ENCODE results near the gene SIGLEC15.
"Not testable (repeated sequence)": the region's sequence is repeated elsewhere in the genome, so short reads cannot be mapped to it uniquely, and the experiment has no call there.

The SIGLEC15 gene

DNA sequence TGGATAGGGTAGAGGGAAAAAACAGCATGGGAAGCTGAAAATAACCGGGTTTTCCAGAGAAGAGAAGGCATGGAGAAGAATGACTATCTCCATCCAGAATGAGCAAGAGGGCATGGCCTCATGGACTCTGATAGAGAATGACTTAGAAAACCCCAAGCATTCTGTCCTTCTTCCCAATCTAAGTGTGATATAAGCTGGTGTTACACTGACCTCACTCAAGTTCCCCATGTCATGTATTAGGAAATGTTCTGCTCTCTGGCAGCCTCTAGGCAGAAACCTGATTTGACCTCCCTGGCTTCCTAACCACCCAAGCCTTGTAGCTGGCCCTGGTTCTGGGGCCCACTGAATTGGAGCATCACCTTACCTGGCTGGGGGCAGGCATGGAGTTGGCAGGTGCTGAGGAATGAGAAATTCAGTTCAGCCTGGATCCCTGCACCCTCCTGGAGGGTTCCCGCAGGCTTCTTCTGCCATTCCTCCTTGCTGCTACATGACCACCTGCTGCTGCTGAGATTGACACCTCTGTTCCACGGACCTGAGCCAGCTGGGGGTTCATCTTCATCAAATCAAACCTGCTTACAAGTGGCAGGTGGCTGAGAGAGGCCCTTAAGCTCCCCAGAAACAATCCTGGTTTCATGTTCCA is 5.2 kb upstream of the SIGLEC15 start:
- no peak for DNase-seq (ENCODE audit: low read depth, low spot score)

GRCh38 chr18:45821026-45821425 is 4.4 kb upstream of the SIGLEC15 start:
- no peak for DNase-seq (ENCODE audit: low read depth, low spot score)

DNA sequence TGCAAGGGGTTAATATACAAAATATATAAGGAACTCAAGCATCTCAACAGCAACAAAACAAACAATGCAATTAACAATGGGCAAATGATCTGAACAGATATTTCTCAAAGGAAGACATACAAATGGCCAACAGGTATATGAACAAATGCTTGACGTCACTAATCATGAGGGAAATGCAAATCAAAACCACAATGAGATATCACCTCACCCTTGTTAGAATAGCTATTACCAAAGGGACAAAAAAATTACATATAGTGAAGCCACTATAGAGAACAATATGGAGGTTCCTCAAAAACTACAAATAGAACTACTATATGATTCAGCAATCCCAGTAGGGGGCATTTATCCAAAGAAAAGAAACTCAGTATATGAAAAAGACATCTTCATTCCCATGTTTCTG is 3.8 kb upstream of the SIGLEC15 start:
- no peak for DNase-seq (ENCODE audit: low read depth, low spot score)

DNA sequence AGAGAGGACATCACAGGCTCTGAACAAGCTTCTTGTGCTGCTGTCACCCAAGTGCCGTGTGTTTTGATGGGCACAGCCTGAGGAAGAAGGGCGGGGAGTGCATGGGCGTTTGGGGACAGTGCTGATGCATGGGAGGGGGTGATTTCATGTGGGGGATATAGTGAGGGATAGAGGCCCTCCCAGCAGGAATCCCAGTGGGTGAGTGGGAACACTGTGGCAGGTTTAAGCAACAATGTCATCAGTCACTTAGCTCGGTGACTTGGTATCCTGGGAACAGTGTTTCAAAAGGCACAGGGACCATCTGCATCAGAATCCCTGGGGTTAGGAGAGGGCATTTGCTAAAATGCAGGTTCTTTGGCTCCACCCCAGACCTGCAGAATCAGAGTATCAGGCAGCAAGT is 609 bp downstream of the SIGLEC15 start:
- no peak for DNase-seq (ENCODE audit: low read depth, low spot score)

GRCh38 chr18:45826716-45827115 is 1.2 kb downstream of the SIGLEC15 start:
- not testable (repeated sequence) for DNase-seq (ENCODE audit: low read depth, low spot score)

GRCh38 chr18:45828917-45829811 is 3.7 kb downstream of the SIGLEC15 start:
- no peak for DNase-seq (ENCODE audit: low read depth, low spot score)

GRCh38 chr18:45829855-45830254 is 4.4 kb downstream of the SIGLEC15 start:
- no peak for DNase-seq (ENCODE audit: low read depth, low spot score)

GRCh38 chr18:45830917-45831316 is 5.4 kb downstream of the SIGLEC15 start:
- DNase-seq (ENCODE audit: low read depth, low spot score): no peak

DNA sequence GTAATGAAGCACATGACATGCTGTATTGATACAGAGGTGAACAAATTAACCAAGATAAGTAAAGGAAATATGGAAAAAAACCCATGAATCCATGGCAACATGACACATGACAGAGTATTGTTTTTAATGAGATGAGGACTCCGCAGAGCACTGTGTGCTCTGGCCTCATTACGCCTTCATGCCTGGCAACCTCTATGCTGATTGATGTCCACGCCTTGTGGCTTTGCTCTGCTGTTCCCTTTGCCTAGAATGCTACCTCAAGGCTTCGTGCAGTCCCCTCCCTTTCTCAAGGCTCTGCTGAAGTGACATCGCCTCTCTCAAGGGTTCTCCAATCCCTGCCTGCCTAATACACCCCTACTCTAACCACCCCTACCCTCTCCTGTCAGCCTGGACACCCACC is 8.4 kb downstream of the SIGLEC15 start:
- no peak for DNase-seq (ENCODE audit: low read depth, low spot score)

DNA sequence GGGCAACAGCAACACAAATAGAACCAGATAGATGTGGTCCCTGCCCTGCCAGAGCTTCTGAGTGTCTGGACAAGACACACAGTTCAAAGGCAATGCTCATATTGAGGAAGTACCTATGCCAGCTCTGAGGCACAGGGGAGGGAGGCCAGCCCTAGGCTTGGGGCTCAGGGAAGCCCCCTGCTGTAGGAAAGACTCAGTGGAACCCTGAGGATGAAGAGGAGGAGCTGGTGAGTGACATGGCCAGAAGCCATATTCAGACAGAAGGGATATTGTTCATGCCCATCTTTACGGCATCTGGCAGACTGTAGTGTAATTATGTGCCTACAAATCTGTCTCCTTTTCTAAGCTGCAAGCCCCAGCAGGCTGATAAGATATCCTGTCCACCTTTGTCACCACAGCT is 8.8 kb downstream of the SIGLEC15 start:
- DNase-seq (ENCODE audit: low read depth, low spot score): no peak

DNA sequence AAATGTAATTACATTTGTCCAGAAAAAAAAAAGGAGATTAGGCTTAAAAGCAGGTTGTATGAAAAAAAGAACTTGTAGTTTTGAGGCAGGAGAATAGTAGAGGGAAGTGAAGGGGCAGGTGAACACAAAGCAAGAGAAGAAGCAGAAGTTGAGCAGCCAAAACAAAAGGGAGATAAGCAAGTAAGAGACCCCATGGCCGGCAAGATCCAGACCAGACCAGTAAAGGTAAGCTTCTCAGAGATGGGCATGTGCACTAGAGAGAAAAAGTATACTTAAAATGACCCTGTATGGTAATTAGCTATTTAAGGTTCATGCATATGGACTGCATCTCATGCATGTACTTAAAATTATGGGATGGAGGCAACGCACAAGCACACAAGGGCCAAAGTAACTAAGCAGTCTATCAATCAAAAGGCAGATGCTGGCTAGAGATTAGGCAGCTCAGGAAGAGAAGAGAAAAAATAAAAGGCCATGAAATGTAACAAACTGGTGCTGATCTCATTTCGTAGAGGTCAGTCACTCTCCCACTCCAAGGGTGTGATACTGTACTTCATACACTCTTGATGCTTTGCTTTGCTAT is 9.7 kb downstream of the SIGLEC15 start:
- no peak for DNase-seq (ENCODE audit: low read depth, low spot score)

DNA sequence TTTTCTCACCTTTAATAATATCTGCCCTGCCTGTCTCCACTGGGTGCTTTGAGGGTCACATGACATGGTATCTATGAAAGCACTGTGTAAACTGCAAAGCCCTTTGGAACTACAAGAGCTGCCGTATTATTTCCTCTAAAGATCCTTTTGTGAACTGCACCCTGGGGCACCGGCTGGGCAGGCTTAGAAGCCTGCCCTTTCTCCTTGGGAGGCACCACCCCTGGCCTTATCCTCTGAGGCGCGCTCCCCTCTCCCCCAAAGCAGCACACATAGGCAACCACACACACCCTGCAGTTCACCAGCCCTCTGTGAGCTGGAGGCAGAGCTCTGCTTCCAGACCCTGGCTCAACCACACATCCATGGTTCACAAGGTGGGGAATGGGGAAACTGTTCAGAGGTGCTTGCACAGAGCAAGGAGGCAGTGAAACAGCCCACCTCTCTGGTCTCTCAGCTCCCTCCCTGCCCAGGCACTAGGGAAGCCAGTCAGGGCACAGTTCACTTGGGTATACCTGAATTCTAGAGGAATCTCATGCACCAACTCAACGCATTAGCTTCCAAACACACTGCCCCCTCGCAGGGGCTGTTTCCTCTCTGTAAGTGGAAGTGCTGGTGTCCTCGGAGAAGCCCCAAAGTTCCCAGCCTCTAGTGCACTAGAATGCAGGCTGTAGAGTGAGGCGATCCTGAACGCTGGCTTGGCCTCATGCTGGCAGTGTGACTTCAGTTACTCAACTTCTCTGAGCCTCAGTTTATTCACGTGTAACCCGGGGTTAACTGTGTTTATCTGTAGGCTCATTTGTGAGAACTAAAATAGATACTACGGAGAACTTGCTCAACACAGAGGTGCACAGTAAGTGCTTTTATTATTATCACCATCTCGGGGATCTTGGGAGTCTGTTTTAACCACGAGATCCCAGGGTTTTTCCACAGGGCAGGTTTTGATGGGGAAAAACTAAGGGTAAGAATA is 11.0 kb downstream of the SIGLEC15 start:
- DNase-seq (ENCODE audit: low read depth, low spot score): no peak

- peak; percentile 23 for DNase-seq (ENCODE audit: low read depth, low spot score)
Measured at GRCh38 chr18:45837283-45838070, 12.0 kb downstream of the SIGLEC15 start.

DNA sequence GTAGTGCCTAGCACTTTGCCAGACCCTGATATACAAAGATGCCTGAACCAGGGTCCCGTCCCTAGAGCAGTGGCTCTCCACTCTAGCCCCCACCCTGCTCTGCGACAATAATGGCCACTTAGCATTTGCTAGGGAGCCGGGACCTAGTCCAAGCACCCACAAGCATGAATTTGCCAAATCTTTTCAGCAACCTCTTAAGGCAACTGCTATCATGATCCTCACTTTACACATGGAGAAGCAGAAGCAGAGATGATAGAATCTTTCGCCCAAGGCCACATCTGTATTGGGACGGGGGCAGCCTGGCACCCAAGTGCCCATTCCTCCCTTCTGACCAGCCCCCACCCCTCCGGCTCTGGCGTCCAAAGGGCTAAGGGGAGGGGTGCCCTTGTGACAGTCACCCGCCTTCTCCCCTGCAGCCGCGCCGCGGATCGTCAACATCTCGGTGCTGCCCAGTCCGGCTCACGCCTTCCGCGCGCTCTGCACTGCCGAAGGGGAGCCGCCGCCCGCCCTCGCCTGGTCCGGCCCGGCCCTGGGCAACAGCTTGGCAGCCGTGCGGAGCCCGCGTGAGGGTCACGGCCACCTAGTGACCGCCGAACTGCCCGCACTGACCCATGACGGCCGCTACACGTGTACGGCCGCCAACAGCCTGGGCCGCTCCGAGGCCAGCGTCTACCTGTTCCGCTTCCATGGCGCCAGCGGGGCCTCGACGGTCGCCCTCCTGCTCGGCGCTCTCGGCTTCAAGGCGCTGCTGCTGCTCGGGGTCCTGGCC is 13.0 kb downstream of the SIGLEC15 start:
- DNase-seq (ENCODE audit: low read depth, low spot score): no peak

DNA sequence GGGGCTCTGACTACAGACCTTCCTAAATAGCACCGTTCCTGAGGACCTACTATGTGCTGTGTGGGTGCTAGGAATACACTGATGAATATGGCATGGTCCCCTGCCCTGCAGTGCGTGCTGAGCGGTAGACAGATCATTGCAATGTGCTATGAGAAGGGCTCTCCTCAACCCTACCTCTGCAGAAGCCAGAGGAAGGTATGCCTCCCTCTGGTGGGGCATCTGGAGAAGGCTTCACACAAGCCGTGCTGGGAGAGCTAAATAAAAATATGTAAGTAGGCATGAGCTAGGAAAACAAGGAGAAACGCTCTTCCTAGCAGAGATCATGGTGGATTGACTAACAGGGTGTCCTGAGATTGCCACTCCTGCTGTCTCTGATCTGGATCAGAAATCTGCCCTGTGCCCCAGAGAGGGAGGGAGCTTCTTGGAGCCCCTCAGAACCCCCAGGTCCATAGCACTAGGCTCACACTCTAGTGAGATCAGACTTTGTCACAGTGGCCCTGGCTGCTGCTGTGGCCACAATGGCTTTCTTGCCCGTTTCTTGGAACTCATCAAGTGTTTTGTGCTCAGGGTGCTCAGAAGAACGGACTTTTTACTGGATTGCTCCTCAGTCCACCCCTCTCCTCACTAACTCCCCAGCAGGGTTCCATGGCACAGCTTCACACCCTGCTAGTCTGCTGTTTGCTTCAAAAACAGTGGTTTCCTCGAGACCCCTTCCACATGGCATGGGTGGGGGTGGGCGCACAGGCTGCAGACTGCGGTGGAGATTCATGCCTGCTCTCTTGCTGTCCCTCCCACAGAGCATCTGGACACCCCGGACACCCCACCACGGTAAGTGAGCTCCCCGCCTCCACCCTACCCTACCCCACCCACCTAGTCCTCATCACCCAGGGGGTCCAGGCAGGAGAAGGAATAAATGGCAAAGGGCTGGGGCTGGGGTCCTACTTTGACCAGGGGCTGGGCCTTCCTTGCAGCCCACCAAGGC is 14.2 kb downstream of the SIGLEC15 start:
- DNase-seq (ENCODE audit: low read depth, low spot score): peak; percentile 30

DNA sequence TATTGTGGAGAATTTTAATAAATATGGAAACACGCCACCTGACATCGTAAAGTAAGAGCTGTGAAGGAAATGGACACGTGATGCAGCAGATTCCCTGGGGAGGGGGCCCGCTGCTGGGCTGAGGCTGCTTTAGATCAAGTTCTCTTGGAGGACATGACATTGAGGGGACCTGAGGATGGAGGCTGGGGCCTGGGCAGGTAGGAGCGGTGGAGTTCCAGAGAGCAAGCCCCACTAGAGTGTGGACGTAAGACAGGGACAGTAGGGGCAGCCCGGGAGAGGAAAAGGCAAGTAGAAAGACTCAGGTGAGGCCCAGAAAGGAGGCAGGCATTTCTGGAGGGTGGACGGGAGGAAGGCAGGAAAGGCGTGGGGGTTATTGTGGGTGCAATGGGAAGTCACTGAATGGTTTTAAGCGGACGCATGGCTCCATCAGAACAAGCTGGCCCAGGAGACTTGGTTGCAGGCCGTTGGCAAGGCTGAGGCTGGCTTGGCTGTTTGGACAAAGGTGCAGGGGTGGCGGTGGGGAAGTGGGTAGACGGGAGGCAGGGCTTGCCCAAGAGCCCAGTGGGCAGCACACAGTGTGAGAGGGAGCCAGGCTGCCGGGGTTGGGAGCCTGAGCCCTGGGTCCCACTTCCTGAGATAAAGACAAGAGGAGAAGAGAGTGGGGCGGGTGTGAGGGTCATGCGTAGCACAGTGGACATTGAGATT is 15.7 kb downstream of the SIGLEC15 start:
- DNase-seq (ENCODE audit: low read depth, low spot score): no peak

- DNase-seq (ENCODE audit: low read depth, low spot score): no peak
Measured at GRCh38 chr18:45841765-45842442, 16.4 kb downstream of the SIGLEC15 start.

- no peak for DNase-seq (ENCODE audit: low read depth, low spot score)
Measured at GRCh38 chr18:45843019-45843418, 17.5 kb downstream of the SIGLEC15 start.
